Large intestine (tissue), 3 donors: ENCODE measurements around the gene TRAT1. TPM values are rescaled to one million over a fixed set of nuclear protein-coding genes. Genes with fewer than 3 reads are reported as not detected.

ENCODE experiments used
- DNase-seq, 2 donors: peaks; one replicate each; pipeline versions ENCODE4 v3.0.0 to v3.0.0-alpha.2; 2013
- H3K27ac ChIP-seq: one replicate; pipeline ENCODE4 v1.5.1; 2013; ENCODE audit warnings: low read length
- H3K27me3 ChIP-seq: 2 replicates; pipeline ENCODE4 v1.6.1; 2013; ENCODE audit warnings: low read length; ENCODE audit not compliant: control insufficient read depth, insufficient read depth
- H3K36me3 ChIP-seq: 2 replicates; pipeline ENCODE4 v1.6.1; 2013; ENCODE audit warnings: low read length; ENCODE audit not compliant: control insufficient read depth, insufficient read depth
- H3K4me1 ChIP-seq: one replicate; pipeline ENCODE4 v1.6.1; 2013; ENCODE audit warnings: low read length; ENCODE audit not compliant: control insufficient read depth, insufficient read depth
- H3K4me3 ChIP-seq: one replicate; pipeline ENCODE4 v1.5.1; 2013; ENCODE audit warnings: low read length
- H3K9me3 ChIP-seq: one replicate; pipeline ENCODE4 v1.6.1; 2013; ENCODE audit warnings: mild to moderate bottlenecking, low read depth, low read length, moderate library complexity; ENCODE audit not compliant: control insufficient read depth
- WGBS: methylation state at CpG from one replicate; pipeline ENCODE4 v1.1.5; 2013; ENCODE audit warnings: low lambda C conversion rate; ENCODE audit not compliant: insufficient coverage; 5-methylcytosine and 5-hydroxymethylcytosine counted together
- polyA plus RNA-seq: library from polyadenylated mRNA; unstranded; fragments of 120-200 nt; gene quantifications from one replicate; pipeline ENCODE4 v1.2.1, GENCODE V29; 2013

TRAT1 gene
- polyA plus RNA-seq, 1 donor, result 1.2 TPM

DNA sequence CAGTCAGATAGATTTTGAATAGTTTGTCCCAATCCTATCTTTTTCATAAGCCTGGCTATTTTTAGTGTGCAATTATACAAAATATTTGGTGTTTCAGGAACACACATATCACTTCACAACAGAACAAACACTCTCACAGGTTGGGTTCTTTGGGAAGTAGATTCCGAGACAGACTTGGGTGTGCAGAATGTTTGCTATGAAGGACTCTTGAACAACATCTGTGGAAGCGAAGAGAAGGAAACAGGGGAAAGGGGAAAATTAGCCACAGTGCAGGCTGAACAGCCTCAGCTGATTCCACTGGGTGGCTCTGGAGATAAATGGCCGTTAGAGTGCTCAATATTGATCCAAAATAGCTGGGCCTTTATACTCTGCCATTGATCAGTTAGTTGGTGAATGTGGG is 69.2 kb downstream of the TRAT1 start:
- no peak overlapping the region for H3K4me3 ChIP-seq
- no peaks in the 10 kb centered on the region for H3K4me1 ChIP-seq
- WGBS, result no CpG with 5 or more reads among the region's 3 CpGs
- no peak for DNase-seq
- H3K36me3 ChIP-seq, result no peaks in the 10 kb centered on the region
- H3K27ac ChIP-seq, result no peak overlapping the region
- H3K9me3 ChIP-seq, result no peaks in the 10 kb centered on the region
- no peaks in the 10 kb centered on the region for H3K27me3 ChIP-seq

- no peak for DNase-seq
- Histone ChIP-seq H3K9me3 (no peaks in the 10 kb centered on the region), H3K36me3 (no peaks in the 10 kb centered on the region), H3K4me1 (no peaks in the 10 kb centered on the region), H3K27ac (no peak overlapping the region), H3K27me3 (no peaks in the 10 kb centered on the region), H3K4me3 (no peak overlapping the region)
- WGBS, result 92% methylated on average over 2 of the region's 5 CpGs
These were observed 72.4 kb downstream of the TRAT1 start for GRCh38 chr3:108894981-108895380.

GRCh38 chr3:108897883-108898282 is 75.3 kb downstream of the TRAT1 start:
- 86% methylated on average over 1 of the region's 3 CpGs for WGBS
- Histone ChIP-seq H3K27ac (no peak overlapping the region), H3K4me3 (no peak overlapping the region), H3K9me3 (no peaks in the 10 kb centered on the region), H3K4me1 (no peaks in the 10 kb centered on the region), H3K36me3 (no peaks in the 10 kb centered on the region), H3K27me3 (no peaks in the 10 kb centered on the region)
- no peak for DNase-seq

DNA sequence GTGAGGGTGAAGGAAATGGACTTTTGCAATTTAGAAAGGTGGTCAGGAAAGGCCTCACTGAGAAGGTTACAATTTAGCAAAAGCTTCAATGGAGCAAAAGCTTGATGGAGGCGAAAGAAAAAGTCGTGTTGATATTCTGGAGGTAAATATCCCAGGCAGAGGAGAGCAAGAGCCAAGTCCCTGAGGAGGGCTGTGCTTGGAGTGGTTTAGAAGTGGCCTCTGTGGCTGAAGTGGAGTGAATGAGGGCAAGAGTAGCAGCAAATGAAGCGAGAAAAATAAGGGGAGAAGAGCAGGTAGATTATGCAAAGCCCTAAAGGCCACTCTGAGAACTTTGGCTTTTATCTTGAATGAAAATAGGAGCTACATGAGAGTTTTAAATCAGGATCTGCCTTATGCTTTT is 76.9 kb downstream of the TRAT1 start:
- no peaks in the 10 kb centered on the region for H3K36me3 ChIP-seq
- H3K4me3 ChIP-seq, result no peak overlapping the region
- no peaks in the 10 kb centered on the region for H3K9me3 ChIP-seq
- DNase-seq, result no peak
- no peak overlapping the region for H3K27ac ChIP-seq
- 100% methylated on average over 3 of the region's 3 CpGs for WGBS
- no peaks in the 10 kb centered on the region for H3K27me3 ChIP-seq
- H3K4me1 ChIP-seq, result no peaks in the 10 kb centered on the region

Other genes with a start within 250 kb of the TRAT1 start
- 9.3 TPM for gene CIP2A, start 233.3 kb upstream of the TRAT1 start, polyA plus RNA-seq
- gene DZIP3, start 233.1 kb upstream of the TRAT1 start, polyA plus RNA-seq, result 13.9 TPM
- not detected for gene RETNLB, start 65.4 kb upstream of the TRAT1 start, polyA plus RNA-seq
- not detected for gene GUCA1C, start 131.1 kb downstream of the TRAT1 start, polyA plus RNA-seq